GM21825 (cell line): ENCODE data around the gene MUC5B.
A peak's percentile ranks its signal among the peaks of the same experiment; 100 is the strongest.
"Not testable (repeated sequence)": the region's sequence is repeated elsewhere in the genome, so short reads cannot be mapped to it uniquely, and the experiment has no call there.

Source experiments
- ATAC-seq: cut with Tn5 transposase; IDR thresholded peaks from one replicate; pipeline ENCODE4 v1.9.1; 2021; ENCODE audit warnings: mild to moderate bottlenecking, moderate library complexity; ENCODE audit not compliant: unreplicated experiment

The MUC5B gene

GRCh38 chr11:1260620-1261019, 37.8 kb downstream of the MUC5B start:
- no peak for ATAC-seq

- ATAC-seq = no peak
Observed at GRCh38 chr11:1261241-1262071, 38.6 kb downstream of the MUC5B start.

- ATAC-seq = peak; percentile 71
Observed at GRCh38 chr11:1262172-1263006, 39.5 kb downstream of the MUC5B start.

- ATAC-seq = peak; percentile 20
Observed at GRCh38 chr11:1263010-1263409, 40.1 kb downstream of the MUC5B start.

GRCh38 chr11:1264444-1264843, 41.6 kb downstream of the MUC5B start:
- not testable (repeated sequence) for ATAC-seq

- ATAC-seq = not testable (repeated sequence)
Observed at GRCh38 chr11:1265480-1265879, 42.6 kb downstream of the MUC5B start.

- ATAC-seq = not testable (repeated sequence)
Observed at GRCh38 chr11:1266976-1267375, 44.1 kb downstream of the MUC5B start.

GRCh38 chr11:1267441-1268100, 44.7 kb downstream of the MUC5B start:
- no peak for ATAC-seq

GRCh38 chr11:1269957-1270356, 47.1 kb downstream of the MUC5B start:
- no peak for ATAC-seq

- ATAC-seq = no peak
Observed at GRCh38 chr11:1270476-1270875, 47.6 kb downstream of the MUC5B start.

GRCh38 chr11:1271002-1271401, 48.1 kb downstream of the MUC5B start:
- no peak for ATAC-seq

- ATAC-seq = no peak
Observed at GRCh38 chr11:1271406-1271805, 48.5 kb downstream of the MUC5B start.

GRCh38 chr11:1271927-1272326, 49.1 kb downstream of the MUC5B start:
- ATAC-seq = no peak

- no peak for ATAC-seq
Observed at GRCh38 chr11:1272531-1272930, 49.7 kb downstream of the MUC5B start.

- ATAC-seq = no peak
Observed at GRCh38 chr11:1274501-1274900, 51.6 kb downstream of the MUC5B start.

GRCh38 chr11:1275021-1275420, 52.2 kb downstream of the MUC5B start:
- no peak for ATAC-seq

GRCh38 chr11:1276041-1276790, 53.4 kb downstream of the MUC5B start:
- ATAC-seq = no peak

GRCh38 chr11:1276866-1277615, 54.2 kb downstream of the MUC5B start:
- ATAC-seq = no peak

GRCh38 chr11:1277936-1278512, 55.2 kb downstream of the MUC5B start:
- ATAC-seq = no peak
